KMS-11 (cell line): ENCODE measurements around the gene TLR2.

Experiments used
- H2AFZ ChIP-seq: fragments of 200-600 bp; sonication (generic); 2 replicates; pipeline ENCODE4 v1.6.1; 2016; ENCODE audit warnings: antibody characterized with exemption, mixed run types, low read depth
- H3K27ac ChIP-seq: fragments of 200-600 bp; sonication (generic); 2 replicates; pipeline ENCODE4 v1.6.1; 2016; ENCODE audit warnings: mild to moderate bottlenecking, mixed run types
- H3K27me3 ChIP-seq: fragments of 200-600 bp; sonication (generic); 2 replicates; pipeline ENCODE4 v1.6.1; 2017; ENCODE audit warnings: mild to moderate bottlenecking, low read depth, mixed run types, moderate library complexity; ENCODE audit not compliant: insufficient read depth
- H3K36me3 ChIP-seq: fragments of 200-600 bp; sonication (generic); 2 replicates; pipeline ENCODE4 v1.6.1; 2017; ENCODE audit warnings: mild to moderate bottlenecking, mixed run types; ENCODE audit not compliant: insufficient read depth
- H3K4me1 ChIP-seq: fragments of 200-600 bp; sonication (generic); 2 replicates; pipeline ENCODE4 v1.6.1; 2016; ENCODE audit warnings: mild to moderate bottlenecking, low read depth, mixed run types; ENCODE audit not compliant: poor library complexity, severe bottlenecking
- H3K4me2 ChIP-seq: fragments of 200-600 bp; sonication (generic); 2 replicates; pipeline ENCODE4 v1.7.0; 2016; ENCODE audit warnings: mild to moderate bottlenecking, mixed run types
- H3K4me3 ChIP-seq: fragments of 200-600 bp; sonication (generic); IDR thresholded peaks from 2 replicates; pipeline ENCODE4 v1.6.1; 2017; ENCODE audit warnings: low read depth, low read length, mixed read lengths; ENCODE audit not compliant: insufficient read depth
- H3K79me2 ChIP-seq: fragments of 200-600 bp; sonication (generic); 2 replicates; pipeline ENCODE4 v1.6.1; 2016; ENCODE audit warnings: low read depth, mixed run types; ENCODE audit not compliant: insufficient read depth
- H3K9ac ChIP-seq: fragments of 200-600 bp; sonication (generic); 2 replicates; pipeline ENCODE4 v1.6.1; 2016; ENCODE audit warnings: mild to moderate bottlenecking, mixed run types
- H4K20me1 ChIP-seq: fragments of 200-600 bp; sonication (generic); 2 replicates; pipeline ENCODE4 v1.6.1; 2016; ENCODE audit warnings: mild to moderate bottlenecking, mixed run types; ENCODE audit not compliant: insufficient read depth
- CTCF ChIP-seq: fragments of 200-600 bp; sonication (generic); conservative IDR thresholded peaks from 2 replicates; pipeline ENCODE4 v1.6.1; 2017; ENCODE audit warnings: low read depth, mild to moderate bottlenecking, antibody characterized with exemption, low read length, moderate library complexity, mixed read lengths

TLR2 gene

GRCh38 chr4:153652051-153652784, 31.9 kb upstream of the TLR2 start:
- H3K27ac ChIP-seq, result no peak overlapping the region
- no peak overlapping the region for H3K4me3 ChIP-seq

GRCh38 chr4:153655002-153655541, 29.0 kb upstream of the TLR2 start:
- H4K20me1 ChIP-seq, result no peaks in the 10 kb centered on the region
- no peaks in the 10 kb centered on the region for H3K79me2 ChIP-seq
- no peaks in the 10 kb centered on the region for H3K36me3 ChIP-seq
- no peaks in the 10 kb centered on the region for H3K4me1 ChIP-seq
- no peak overlapping the region for H3K27ac ChIP-seq
- H3K27me3 ChIP-seq, result no peaks in the 10 kb centered on the region
- H3K4me3 ChIP-seq, result no peak overlapping the region
- H3K4me2 ChIP-seq, result no peak overlapping the region
- TF ChIP-seq CTCF, result no peak
- no peak overlapping the region for H3K9ac ChIP-seq
- no peak overlapping the region for H2AFZ ChIP-seq

More at GRCh38 chr4:153652051-153652784, 31.9 kb upstream of the TLR2 start:
- H3K79me2 ChIP-seq, result no peaks in the 10 kb centered on the region
- H3K36me3 ChIP-seq, result no peaks in the 10 kb centered on the region
- H2AFZ ChIP-seq, result no peak overlapping the region
- no peaks in the 10 kb centered on the region for H4K20me1 ChIP-seq
- no peaks in the 10 kb centered on the region for H3K27me3 ChIP-seq
- no peak overlapping the region for H3K4me2 ChIP-seq
- no peaks in the 10 kb centered on the region for H3K4me1 ChIP-seq
- no peak overlapping the region for H3K9ac ChIP-seq
- TF ChIP-seq CTCF, result no peak

GRCh38 chr4:153655928-153656327, 28.2 kb upstream of the TLR2 start:
- Histone ChIP-seq H3K36me3 (no peaks in the 10 kb centered on the region), H3K4me3 (no peak overlapping the region), H3K79me2 (no peaks in the 10 kb centered on the region), H3K27ac (no peak overlapping the region), H2AFZ (no peak overlapping the region), H3K27me3 (no peaks in the 10 kb centered on the region), H3K4me2 (no peak overlapping the region), H3K9ac (no peak overlapping the region), H4K20me1 (no peaks in the 10 kb centered on the region), H3K4me1 (no peaks in the 10 kb centered on the region)
- TF ChIP-seq CTCF, result no peak

- Histone ChIP-seq H3K4me3 (no peak overlapping the region), H3K4me2 (no peak overlapping the region), H3K36me3 (no peaks in the 10 kb centered on the region; the same call in 1 of the 2 replicates)
These were observed 22.8 kb upstream of the TLR2 start for GRCh38 chr4:153661215-153661822.

More at GRCh38 chr4:153661215-153661822, 22.8 kb upstream of the TLR2 start:
- H3K9ac ChIP-seq, result no peak overlapping the region
- H3K4me1 ChIP-seq, result no peaks in the 10 kb centered on the region
- no peaks in the 10 kb centered on the region for H3K27me3 ChIP-seq
- no peak for TF ChIP-seq CTCF
- H3K27ac ChIP-seq, result no peak overlapping the region
- no peak overlapping the region for H2AFZ ChIP-seq
- H3K79me2 ChIP-seq, result no peaks in the 10 kb centered on the region
- no peaks in the 10 kb centered on the region for H4K20me1 ChIP-seq
